LNCaP clone FGC (cell line): ENCODE measurements around the gene CELSR2.

Experiments used
- DNase-seq: peaks from one replicate; pipeline ENCODE4 v3.0.0-alpha.2; 2011; ENCODE audit warnings: low read depth
- H3K4me3 ChIP-seq: 2 replicates; pipeline ENCODE4 v1.5.1; 2011; ENCODE audit warnings: mild to moderate bottlenecking, low read depth, low read length, control low read depth
- TF ChIP-seq, protein P1 (sequence below): IDR thresholded peaks from 2 replicates; pipeline ENCODE4 v1.5.1; 2012; ENCODE audit warnings: mild to moderate bottlenecking; ENCODE audit not compliant: control insufficient read depth, insufficient read depth; ENCODE audit errors: extremely low read depth

Gene CELSR2

DNA sequence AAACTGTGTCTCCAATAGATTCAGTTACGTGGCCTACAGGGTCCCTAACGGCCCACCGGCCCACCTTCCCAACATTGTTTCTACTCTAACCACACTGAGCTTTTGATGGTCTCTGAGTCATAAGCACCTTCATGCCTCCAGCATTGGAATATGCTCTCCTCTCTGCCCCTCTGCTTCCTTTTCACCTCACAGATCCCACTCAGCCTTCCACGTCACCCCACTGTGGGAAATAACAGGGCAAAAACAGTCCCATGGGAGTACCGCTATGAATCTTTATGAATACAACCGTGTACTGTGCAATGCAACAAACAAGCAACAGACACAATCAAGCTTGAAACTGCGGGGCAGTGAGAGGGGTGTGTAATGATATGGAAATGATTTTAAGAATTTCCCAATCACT is 40.9 kb upstream of the CELSR2 start:
- no peak overlapping the region for H3K4me3 ChIP-seq
- no peak for DNase-seq
- TF ChIP-seq, protein P1, sequence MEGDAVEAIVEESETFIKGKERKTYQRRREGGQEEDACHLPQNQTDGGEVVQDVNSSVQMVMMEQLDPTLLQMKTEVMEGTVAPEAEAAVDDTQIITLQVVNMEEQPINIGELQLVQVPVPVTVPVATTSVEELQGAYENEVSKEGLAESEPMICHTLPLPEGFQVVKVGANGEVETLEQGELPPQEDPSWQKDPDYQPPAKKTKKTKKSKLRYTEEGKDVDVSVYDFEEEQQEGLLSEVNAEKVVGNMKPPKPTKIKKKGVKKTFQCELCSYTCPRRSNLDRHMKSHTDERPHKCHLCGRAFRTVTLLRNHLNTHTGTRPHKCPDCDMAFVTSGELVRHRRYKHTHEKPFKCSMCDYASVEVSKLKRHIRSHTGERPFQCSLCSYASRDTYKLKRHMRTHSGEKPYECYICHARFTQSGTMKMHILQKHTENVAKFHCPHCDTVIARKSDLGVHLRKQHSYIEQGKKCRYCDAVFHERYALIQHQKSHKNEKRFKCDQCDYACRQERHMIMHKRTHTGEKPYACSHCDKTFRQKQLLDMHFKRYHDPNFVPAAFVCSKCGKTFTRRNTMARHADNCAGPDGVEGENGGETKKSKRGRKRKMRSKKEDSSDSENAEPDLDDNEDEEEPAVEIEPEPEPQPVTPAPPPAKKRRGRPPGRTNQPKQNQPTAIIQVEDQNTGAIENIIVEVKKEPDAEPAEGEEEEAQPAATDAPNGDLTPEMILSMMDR, result no peak

DNA sequence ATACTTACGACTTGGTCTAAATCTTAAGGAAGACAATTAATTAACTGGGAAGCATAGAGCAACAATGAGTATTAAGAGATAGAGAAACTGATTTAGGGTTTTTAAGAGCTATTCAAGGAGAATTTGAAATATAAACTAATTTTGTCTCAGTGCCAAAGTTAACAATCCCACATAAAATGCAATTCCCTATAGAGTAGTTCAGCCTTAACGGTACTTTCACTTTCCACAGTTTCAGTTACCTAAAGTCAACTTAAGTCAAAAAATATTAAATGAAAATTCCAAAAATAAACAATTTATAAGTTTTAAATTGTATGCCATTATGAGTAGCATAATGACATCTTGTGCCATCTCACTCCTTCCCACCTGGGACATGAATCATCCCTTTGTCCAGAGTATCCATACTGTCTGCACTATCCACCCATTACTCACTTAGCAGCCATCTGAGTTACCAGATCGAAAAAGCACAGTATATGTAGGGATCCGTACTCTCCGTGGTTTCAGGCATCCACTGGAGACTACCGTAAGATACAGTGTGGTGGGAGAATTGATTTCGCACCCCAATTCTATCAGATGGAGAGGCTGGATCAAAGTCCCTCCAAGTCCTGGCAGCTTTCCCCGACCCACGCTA is 40.4 kb upstream of the CELSR2 start:
- TF ChIP-seq, protein P1, result no peak
- H3K4me3 ChIP-seq, result no peak overlapping the region
- no peak for DNase-seq

DNA sequence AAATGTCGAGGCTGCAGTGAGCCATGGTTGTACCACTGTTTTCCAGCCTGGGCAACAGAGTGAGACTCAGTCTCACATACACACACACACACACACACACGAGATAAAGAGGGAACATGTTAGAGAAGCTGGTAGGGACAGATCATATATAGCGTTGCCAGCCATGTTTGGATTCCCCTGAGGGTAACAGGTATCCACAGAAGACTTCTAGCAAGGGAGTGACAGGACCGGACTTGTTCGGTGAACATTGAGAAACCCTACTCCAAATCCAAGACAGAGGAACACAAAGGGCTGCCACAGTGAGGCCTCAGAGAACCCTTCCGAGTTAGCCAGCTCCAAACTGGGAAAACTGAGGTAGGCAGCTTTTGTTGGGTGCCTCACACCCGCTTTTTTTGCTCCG is 39.3 kb upstream of the CELSR2 start:
- no peak overlapping the region for H3K4me3 ChIP-seq
- no peak for DNase-seq
- TF ChIP-seq, protein P1, result no peak

DNA sequence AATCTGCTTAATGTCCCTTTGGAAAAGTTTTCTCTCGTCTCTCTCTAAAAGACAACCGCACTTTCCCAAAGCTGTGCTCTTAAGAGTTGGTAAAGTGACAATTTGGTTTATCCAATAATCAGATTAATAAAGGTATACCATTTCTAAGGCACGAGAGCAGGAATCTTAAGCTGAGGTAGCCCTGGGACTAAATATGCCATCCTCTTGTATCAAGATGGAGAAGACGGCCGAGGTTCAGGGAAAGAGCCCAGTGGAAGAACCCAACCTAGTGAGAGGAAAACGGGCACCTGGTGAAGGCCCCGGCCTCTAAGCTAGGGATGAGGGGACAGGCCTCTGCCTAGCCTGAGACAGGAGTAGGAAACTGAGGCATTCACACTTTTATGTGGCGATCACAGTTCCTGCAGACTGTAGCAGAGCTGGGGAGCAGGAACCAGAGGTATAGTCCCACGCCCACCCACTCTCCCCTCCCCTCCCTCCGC is 36.0 kb upstream of the CELSR2 start:
- H3K4me3 ChIP-seq, result peak overlapping the region; percentile 93
- no peak for DNase-seq
- TF ChIP-seq, protein P1, result no peak

DNA sequence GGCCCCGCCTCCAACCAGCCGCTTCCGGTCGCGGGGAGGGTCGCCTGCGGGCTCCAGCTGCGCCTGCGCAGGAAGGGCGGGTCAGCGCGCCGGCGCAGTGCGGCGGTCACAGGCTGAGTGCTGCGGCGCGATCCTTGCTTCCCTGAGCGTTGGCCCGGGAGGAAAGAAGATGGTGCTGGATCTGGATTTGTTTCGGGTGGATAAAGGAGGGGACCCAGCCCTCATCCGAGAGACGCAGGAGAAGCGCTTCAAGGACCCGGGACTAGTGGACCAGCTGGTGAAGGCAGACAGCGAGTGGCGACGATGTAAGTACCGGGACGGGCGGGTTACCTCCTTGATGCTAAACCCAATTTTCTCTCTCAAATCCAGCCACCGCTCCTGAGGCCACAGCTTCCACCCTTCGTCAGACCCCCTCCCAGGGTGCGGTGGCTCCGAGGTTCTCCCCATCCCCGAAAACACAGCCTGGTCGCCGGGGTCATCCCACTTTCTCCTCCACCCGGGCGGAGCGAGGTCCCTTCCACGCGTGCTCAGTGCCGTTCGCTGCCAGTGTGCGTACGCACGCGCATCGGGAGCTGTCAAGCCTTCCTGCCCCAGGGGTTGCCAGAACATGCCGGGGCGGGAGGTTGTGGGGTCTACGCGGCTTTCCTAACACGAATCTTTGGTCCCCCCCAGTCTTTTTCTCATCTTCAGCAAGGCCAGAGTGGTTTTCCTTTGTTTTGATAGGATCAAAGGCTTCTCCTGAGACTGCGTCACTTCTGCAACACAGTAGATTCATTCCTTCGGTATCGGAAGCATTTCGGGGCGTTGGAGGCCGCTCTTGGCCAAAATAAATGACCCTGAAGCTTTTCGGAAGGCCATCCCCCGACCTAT is 35.3 kb upstream of the CELSR2 start, which contains the start of gene SARS1:
TSS of gene SARS1 (plus strand) at position 95 of the 870 bp plus-strand sequence. CDS start at position 170, 75 bp downstream.
- H3K4me3 ChIP-seq, result peak within 1 kb of the TSS; percentile 93
- DNase-seq, result peak; percentile 39
- TF ChIP-seq, protein P1, result no peak

DNA sequence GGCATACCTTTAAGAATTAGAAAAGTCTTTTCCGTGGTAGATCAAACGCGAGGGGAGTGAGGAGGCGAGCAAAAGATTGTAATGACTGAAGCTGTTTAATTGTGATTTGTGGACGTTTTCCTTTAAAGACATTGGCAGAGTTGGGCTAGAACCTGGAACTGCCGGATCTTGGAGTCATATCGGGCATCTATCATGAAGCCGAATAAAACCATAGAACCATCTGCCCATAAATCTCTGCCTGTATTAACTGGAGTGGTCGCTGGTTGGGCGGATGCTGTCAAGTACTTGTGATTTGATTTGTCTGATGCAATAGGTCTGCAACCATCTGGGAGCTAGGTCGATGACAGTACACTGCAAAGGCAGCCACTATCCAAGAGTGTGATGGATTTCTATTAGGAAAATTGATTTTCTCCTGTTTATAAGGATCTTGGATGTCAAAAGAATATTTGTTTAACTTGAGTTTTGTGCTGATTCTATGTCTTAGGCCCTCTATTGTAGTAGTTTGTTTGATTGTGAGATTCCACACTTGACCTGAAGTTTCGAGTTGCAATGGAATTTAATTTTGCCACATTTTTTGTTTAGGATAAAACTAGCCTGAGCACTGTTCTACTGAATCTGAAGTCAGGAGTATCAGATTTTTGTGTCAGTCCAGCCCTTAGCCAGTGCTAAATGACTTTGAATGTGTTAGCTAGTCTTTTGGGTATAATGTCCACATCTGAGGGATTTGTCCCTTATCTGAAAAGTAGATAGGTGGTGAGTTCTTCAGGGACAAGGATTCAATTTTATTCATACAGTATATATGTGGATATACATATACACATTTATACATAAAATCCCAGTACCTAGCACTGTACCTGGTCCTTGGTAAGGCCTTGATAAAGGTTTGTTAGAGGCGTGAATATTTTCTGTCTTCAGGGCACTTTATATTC is 34.4 kb upstream of the CELSR2 start:
- peak overlapping the region; percentile 93 for H3K4me3 ChIP-seq
- TF ChIP-seq, protein P1, result no peak
- peak; percentile 82 for DNase-seq
